ENCODE results near the gene MZT2B. TPM values are rescaled to one million over a fixed set of nuclear protein-coding genes. Genes with fewer than 3 reads are reported as not detected.

MZT2B gene
- total RNA-seq, 1 experiment from 2014 or later, result 198 TPM

DNA sequence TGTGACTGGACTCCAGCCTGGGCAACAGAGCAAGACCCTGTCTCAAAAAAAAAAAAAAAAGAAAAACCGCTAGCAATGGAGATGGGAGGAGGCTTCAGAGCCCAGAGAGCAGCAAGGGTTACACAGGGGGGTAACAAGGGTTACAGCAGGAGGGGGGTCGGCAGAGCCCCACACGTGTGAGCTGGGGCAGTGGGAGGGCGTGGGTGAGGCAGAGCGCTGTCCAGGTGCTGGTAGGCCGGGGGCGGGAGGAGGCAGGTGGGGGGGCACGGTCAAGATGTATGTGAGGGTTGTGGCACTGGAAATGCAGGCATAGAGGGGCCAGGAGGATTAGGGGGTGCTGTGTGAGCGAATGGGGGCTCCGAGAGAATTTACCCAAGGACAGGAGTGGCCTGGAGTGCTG lies 3.4 kb downstream of the MZT2B start:
- H2BK12ac ChIP-seq (ENCODE audit: insufficient read length, low read depth, low read length), result no peak overlapping the region
- Mint-ChIP-seq H3K4me3 (no peak overlapping the region; a peak in 1 of 5 replicates), H3K9me3 (no peaks in the 10 kb centered on the region), H3K4me1 (peaks cover 4 to 13% of the 10 kb centered on the region in 2 experiments; a peak in 3 of 4 replicates), H3K27me3 (ENCODE audit: low read depth) (no peaks in the 10 kb centered on the region), H3K36me3 (ENCODE audit: insufficient read depth in 1 of 3, low read depth in 3 of 3) (peaks cover 4 to 18% (median 9%) of the 10 kb centered on the region in 3 experiments; a peak in 5 of 7 replicates), H3K27ac (no peak overlapping the region)
- no peak overlapping the region for H3K9ac ChIP-seq (ENCODE audit: extremely low read depth, insufficient read length, low read length)
- DNase-seq, result no peak
- H3K4ac ChIP-seq (ENCODE audit: low read depth, low read length), result no peak overlapping the region
- no peak overlapping the region for H2AFZ ChIP-seq (ENCODE audit: low read length)
- H3K23ac ChIP-seq (ENCODE audit: insufficient read length, low read depth, low read length), result no peak overlapping the region
- no peak overlapping the region for H3K56ac ChIP-seq (ENCODE audit: insufficient read length, low read depth, low read length)
- H3K79me1 ChIP-seq (ENCODE audit: insufficient read depth, low read depth, low read length, poor library complexity, severe bottlenecking), result no peaks in the 10 kb centered on the region
- no peaks in the 10 kb centered on the region for H3K23me2 ChIP-seq (ENCODE audit: insufficient read length, low read depth, low read length, poor library complexity, severe bottlenecking)
- no peaks in the 10 kb centered on the region for H4K20me1 ChIP-seq (ENCODE audit: control insufficient read depth, insufficient read depth, insufficient read length)
- H3K4me1 ChIP-seq (ENCODE audit: insufficient read depth, low read length), result no peaks in the 10 kb centered on the region
- no peak overlapping the region for H3K4me2 ChIP-seq (ENCODE audit: insufficient read depth, insufficient read length, low read length)
- no peak overlapping the region for H2AK5ac ChIP-seq (ENCODE audit: insufficient read length, low read length)
- WGBS (ENCODE audit: extremely low coverage, insufficient read length, low lambda C conversion rate), result no CpG with 5 or more reads among the region's 10 CpGs
- H2BK5ac ChIP-seq (ENCODE audit: insufficient read length, low read length), result no peak overlapping the region
- no peak overlapping the region for H3K18ac ChIP-seq (ENCODE audit: insufficient read length, low read depth, low read length)
- no peak overlapping the region for H2BK120ac ChIP-seq (ENCODE audit: low read depth, low read length, poor library complexity, severe bottlenecking)
- H2BK15ac ChIP-seq (ENCODE audit: low read depth, low read length), result no peak overlapping the region
- no peak overlapping the region for H4K8ac ChIP-seq (replicated peaks; ENCODE audit: insufficient read length, low read depth, low read length)
- H4K5ac ChIP-seq (ENCODE audit: insufficient read length, low read depth, low read length), result no peak overlapping the region
- H2BK20ac ChIP-seq (ENCODE audit: low read depth, low read length, poor library complexity, severe bottlenecking), result no peak overlapping the region
- H3K27me3 ChIP-seq (ENCODE audit: insufficient read depth, low read length), result no peaks in the 10 kb centered on the region
- no peak overlapping the region for H4K91ac ChIP-seq (ENCODE audit: insufficient read length, low read depth, low read length)
- peaks cover 7% of the 10 kb centered on the region; the same call in 1 of the 2 replicates for H3K79me2 ChIP-seq (ENCODE audit: insufficient read depth, low read length)
- no peaks in the 10 kb centered on the region for H3K9me3 ChIP-seq (ENCODE audit: control insufficient read depth, low read depth, low read length)
- H3K27ac ChIP-seq (ENCODE audit: insufficient read length, low read depth, low read length), result no peak overlapping the region
- H3T11ph ChIP-seq (ENCODE audit: low read length), result no peak overlapping the region
- TF ChIP-seq CTCF (conservative IDR thresholded peaks at IDR 0.05), result no peak
- no peak overlapping the region for H3K14ac ChIP-seq (ENCODE audit: insufficient read depth, low read length)

All from H9 (cell line).